Left renal cortex interstitium (tissue), 4 donors: ENCODE results near the gene PPP1R1A. TPM values are rescaled to one million over a fixed set of nuclear protein-coding genes. Genes with fewer than 3 reads are reported as not detected.

Experiments
- DNase-seq, 4 donors: peaks; one replicate each; pipeline ENCODE4 v3.0.0-alpha.2; 2013; ENCODE audit warnings: low read depth in 4 of 4, low spot score in 2 of 4, missing footprints in 1 of 4
- polyA plus RNA-seq, 4 donors: library from polyadenylated mRNA; unstranded; fragments of 120-200 nt; gene quantifications; one replicate each; pipeline ENCODE4 v1.2.1, GENCODE V29; 2013; ENCODE audit not compliant: insufficient read length in 4 of 4

The PPP1R1A gene
- polyA plus RNA-seq, 4 donors: 53.9 to 56.0 (median 54.6) TPM

GRCh38 chr12:54604436-54604835 lies 16.0 kb upstream of the PPP1R1A start:
- DNase-seq: no peak

DNA sequence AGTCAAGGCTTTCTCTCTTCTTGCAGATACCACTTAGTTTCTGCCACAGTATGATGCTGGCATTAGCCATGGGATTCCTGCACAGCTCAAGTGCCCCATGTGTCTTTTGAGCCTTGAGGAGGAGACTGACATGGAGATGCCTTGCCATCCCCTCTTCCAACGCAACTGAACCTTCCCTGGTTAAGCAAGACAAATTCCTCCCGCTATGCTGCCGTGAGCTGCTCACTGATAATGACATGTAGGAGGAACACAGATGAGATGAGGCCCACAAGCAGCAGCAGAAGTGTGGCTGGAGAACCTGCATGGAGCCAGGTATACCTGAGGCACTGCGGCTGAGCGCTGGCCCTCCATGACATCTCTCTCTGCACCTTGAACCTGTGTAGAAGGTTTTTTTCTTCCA lies 15.4 kb upstream of the PPP1R1A start:
- no peak for DNase-seq

- no peak for DNase-seq
Observed at GRCh38 chr12:54603173-54603814, 14.8 kb upstream of the PPP1R1A start.

DNA sequence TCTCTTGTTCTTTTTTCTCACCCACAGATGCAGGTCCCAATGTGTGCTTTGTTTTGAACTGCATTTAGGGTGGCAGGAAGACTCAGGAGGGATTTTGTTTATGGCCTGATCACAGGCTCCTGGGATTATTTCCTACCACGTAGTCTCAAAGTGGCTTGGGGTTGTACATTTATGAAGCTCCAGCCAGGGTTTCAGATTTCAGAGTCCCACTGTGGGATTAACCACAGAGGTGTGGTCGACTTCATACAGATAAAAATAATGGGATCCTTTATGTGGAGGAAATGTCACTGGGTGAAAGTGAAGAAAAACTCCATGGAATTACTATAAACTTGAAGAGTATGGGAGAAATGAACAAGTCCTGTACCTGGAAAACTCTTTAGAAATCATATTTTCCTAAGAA lies 14.2 kb upstream of the PPP1R1A start:
- DNase-seq: no peak

DNA sequence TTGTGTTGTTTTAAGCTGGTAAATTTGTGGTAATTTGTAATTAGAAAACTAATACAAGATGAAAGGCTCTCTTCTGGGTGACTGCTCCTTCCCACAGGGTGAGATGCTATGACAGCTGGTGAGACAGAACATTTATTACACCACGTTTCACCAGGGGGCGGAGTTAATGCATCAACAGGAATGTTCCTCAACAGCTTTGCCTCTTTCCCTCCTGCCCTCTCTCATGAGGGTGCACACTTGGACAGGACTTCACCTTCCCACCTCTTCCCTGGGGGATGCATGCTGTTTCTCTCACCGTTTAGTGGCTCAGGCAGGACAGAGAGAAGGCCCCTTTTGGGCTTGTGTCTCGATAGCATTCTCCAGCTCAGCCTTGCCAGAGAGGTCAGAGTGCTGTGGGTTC lies 13.4 kb upstream of the PPP1R1A start:
- DNase-seq: no peak

- DNase-seq: no peak
Observed at GRCh38 chr12:54598970-54599369, 10.5 kb upstream of the PPP1R1A start.

DNA sequence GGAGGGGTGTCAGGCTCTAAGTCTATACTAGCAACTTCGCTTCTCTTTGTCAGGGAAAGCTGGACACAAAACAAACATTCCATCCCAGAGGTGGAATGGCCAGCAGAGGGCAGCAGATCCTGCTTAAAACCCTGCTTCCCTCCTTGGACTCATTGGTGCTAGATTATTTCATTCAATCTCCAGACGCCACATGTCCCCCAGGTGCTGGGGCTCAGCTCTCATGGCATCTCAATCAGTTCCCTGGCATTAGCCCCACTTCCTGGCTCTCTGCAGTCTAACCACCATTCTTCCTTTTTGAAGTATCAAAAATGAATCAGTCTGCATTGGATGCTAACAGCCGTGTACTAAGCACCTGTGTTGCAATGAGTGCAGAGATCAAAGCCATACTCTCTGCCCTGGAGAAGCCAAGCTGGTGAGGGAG lies 8.1 kb upstream of the PPP1R1A start:
- peak in 3 of 4 donors; percentile 53 to 79 (median 54) for DNase-seq

DNA sequence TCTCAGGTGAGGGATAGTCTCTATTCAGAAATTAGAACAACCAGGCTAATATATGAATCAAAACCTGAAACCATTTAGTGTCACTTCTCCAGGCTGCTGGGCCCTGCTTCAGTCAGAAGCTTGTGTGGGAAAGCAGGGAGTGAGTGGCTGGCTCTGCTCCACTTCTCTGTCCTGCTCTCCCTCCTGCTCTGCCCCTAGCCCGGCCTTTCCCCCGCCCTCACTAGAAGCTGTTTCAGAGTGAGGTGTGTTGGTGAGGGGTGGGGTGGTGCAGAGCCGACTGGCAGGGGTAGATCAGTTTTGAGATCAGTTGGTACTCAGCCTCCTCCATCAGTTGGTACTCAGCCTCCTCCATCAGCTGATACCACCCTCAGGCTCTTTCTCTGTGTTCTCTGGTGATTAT lies 7.0 kb upstream of the PPP1R1A start:
- DNase-seq: no peak

DNA sequence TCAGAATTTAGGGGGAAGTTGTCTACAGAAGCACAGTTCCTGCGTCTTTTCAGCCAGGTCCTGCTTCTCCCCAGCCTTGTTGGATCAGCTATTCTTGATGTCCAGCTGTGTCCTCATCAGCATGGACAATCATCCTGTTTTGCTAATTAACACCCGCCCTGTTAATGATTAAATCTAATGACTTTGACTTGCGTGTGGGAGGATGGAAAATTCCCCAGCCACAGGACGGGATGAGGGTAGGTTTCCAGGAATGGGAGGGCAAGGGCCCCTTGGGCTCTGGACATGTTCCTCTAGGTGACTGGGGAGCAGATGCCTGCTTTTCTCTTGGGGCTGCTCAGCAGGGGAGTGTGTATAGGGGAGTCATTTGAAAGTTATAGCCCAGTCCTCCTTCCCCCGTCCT lies 5.3 kb upstream of the PPP1R1A start:
- DNase-seq: no peak

DNA sequence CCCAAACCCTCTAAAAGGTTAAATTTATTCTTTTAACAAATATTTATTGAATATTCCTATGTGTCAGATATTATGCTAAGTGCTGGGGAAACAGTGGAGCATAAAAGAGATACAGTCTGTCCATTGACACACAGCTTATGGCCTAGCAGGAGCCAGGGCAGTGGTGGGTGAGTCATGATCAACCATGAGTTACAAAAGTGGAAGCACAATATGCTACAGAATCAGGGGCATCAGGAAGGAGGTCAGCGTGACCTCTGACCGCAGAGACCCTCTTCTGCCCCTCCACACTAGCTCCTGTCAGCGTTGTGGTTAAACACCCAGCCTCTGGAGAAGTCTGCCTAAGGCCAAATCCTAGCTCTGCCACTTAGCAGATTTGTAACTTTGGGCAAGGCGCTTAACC lies 4.7 kb upstream of the PPP1R1A start:
- no peak for DNase-seq

DNA sequence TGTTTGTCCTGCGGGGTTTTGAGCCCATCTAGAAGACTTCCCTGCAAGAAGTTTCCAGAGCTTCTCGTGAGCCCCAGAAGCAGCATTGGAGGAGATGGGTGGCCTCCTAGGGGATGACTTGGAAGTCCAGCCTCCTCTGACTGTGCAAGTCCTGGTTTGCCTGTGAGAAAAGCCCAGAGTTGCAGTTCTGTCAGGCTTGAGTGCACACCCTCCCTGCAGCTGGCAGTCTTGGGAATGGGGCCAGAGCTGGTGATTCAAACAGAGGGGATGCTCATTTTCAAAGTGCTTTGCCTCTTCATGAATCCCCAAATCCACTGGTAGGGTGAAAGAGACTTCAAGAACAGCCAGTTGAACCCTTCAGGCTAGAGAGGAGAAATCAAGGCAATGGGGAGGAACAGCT lies 3.9 kb upstream of the PPP1R1A start:
- DNase-seq: no peak

GRCh38 chr12:54590978-54591591 lies 2.6 kb upstream of the PPP1R1A start:
- DNase-seq: no peak

DNA sequence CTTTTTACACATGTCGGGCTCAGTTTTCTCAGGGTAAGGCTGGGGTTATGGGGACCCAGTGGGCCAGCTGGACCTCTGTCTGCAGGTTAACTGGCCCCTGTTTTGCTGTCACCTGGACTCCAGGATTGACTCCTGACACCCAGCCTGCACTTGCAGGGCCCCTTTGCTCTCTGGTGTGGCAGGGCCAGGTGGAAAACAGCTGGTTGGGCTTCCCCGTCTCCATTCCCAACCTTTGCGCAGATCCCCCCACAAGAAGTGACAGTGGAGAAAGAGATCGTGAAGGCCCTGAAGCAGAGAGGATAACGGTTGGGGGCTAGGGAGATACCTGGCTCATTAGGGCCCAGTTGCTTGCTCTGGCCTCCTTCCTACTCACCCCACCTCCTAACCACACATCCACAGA lies 1.5 kb upstream of the PPP1R1A start:
- no peak for DNase-seq

DNA sequence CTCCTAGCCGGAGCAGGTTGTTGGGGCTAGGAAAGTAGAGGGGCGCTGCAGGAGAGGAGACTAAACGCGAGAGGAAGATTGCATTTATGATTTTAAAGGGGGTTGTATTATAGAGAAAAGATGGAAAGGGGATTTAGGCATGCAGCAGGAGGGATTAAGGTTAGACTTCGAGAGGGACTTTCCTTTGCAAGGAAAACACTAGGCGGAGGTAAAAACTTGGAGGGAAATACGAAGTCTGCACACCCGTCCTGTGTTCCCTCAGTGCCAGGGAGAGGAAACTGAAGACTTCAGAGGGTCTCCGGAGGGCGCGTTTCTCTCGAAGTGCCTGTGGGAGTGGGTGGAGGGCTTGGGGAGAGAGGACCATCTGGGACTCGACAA lies 420 bp upstream of the PPP1R1A start:
- DNase-seq: no peak

- DNase-seq: no peak
Observed at GRCh38 chr12:54587315-54587873, 1.1 kb downstream of the PPP1R1A start.

DNA sequence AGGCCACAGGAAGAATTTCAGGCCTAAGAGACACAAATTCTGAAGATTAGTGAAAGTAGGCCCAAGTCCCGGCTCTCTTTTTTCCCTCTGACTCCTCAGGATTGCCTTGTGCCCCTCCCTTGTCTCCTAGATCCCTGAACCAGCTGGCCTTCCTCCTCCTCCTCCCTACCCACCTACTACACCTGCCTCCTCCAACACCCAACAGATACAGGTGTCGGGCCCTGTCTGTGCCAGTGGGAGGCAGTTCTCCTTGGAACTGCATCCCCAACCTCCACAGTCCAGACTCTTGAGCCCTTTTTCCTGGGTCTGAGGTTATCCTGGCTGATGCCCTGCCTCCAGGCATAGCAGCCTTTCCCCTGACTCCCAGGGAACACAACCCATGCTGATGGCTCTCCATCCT lies 1.8 kb downstream of the PPP1R1A start:
- no peak for DNase-seq

- no peak for DNase-seq
Observed at GRCh38 chr12:54585243-54585642, 3.2 kb downstream of the PPP1R1A start.

GRCh38 chr12:54584128-54584527 lies 4.3 kb downstream of the PPP1R1A start:
- no peak for DNase-seq

DNA sequence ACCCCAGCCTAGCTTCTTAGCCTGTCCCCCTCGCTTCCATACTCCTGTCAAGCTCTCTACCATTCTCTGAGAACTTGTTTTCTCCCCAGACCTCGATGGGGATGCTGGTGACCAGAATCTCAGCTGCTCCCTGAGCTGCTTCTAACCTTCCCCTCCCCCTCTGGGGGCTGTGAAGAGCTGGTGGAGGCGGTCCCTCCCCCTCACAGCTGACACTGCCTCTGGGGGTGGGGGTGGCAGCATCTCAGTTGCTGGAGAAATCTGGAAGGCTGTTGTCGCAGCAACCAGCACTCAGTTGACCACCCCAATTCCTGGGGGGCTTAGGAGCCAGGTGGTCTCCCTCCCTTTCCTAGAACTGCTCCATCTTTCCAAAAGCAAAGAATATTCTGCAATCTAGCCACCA lies 4.7 kb downstream of the PPP1R1A start:
- no peak for DNase-seq

DNA sequence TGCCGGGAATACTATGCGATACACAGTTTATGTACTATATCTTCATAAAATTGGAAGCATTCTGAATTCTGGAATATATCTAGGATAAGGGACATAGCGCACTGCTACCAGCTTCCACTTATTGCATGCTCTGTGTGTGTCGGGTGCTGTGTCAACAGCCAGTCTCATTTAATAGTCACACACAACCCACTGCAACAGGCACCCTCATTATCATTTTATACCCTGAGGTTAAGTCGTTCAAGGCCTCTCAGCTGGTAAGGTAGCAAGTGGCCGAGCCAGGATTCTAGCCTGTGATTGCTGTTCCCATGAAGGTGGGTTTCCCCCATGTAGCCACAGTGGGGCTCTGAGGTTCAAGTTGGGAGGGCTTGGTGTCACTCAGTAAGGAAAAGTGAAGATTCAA lies 7.0 kb downstream of the PPP1R1A start:
- no peak for DNase-seq

DNA sequence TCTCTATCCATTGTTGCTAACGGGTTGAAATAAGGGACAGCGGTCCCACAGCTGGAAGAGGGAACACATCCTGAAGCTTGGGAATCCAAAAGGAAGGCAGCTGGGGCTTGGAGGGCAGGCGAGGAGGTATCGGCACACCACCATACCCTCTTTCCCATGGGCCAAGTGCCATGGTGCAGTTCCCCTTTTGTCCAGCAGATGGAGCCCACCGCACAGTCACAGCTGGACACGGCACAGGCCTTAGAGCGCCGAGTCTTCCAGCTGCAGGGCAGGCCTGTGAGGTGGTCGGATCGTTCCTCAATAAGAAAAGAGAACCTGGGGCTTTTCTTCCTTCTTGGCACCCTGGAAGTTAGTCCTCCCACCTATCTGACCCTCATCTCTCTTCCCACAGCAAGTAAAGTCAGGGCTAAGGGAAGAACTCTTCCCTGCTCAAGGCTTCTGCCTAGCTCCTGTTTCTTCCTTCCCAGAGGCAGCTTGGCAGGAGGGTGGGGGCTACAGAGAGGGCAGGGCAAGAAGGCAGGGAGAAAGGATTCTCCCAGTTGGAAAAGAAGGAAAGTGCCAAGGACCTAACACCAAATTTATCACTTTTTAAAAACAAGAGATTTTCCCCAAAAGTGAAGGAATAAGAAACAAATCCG lies 8.6 kb downstream of the PPP1R1A start:
- peak in 2 of 4 donors; percentile 62 to 78 for DNase-seq

DNA sequence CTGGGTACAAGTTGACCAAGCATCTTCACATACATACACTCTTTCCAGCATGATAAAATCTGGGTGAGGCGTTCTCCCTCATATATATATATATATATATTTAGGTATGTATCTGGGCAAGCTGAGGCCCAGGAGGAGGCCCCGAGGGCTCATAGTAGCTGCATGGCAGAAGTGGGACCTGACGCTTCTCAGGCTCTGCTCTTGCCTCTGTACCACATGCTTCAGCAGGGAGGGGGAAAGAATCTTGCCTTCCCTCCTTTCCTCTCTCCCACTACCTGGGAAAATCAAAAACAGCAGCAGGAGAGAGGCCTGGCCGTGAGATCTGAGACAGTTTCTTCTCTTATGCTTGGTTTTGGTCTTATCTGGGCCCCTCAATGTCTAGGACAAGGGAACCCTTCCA lies 9.2 kb downstream of the PPP1R1A start:
- DNase-seq: no peak
